KMS-11 (cell line): Measurements from ENCODE around the gene DLG2.

ENCODE experiments used
- H2AFZ ChIP-seq: fragments of 200-600 bp; sonication (generic); 2 replicates; pipeline ENCODE4 v1.6.1; 2016; ENCODE audit warnings: antibody characterized with exemption, mixed run types, low read depth
- H3K27ac ChIP-seq: fragments of 200-600 bp; sonication (generic); 2 replicates; pipeline ENCODE4 v1.6.1; 2016; ENCODE audit warnings: mild to moderate bottlenecking, mixed run types
- H3K27me3 ChIP-seq: fragments of 200-600 bp; sonication (generic); 2 replicates; pipeline ENCODE4 v1.6.1; 2017; ENCODE audit warnings: mild to moderate bottlenecking, low read depth, mixed run types, moderate library complexity; ENCODE audit not compliant: insufficient read depth
- H3K36me3 ChIP-seq: fragments of 200-600 bp; sonication (generic); 2 replicates; pipeline ENCODE4 v1.6.1; 2017; ENCODE audit warnings: mild to moderate bottlenecking, mixed run types; ENCODE audit not compliant: insufficient read depth
- H3K4me1 ChIP-seq: fragments of 200-600 bp; sonication (generic); 2 replicates; pipeline ENCODE4 v1.6.1; 2016; ENCODE audit warnings: mild to moderate bottlenecking, low read depth, mixed run types; ENCODE audit not compliant: poor library complexity, severe bottlenecking
- H3K4me2 ChIP-seq: fragments of 200-600 bp; sonication (generic); 2 replicates; pipeline ENCODE4 v1.7.0; 2016; ENCODE audit warnings: mild to moderate bottlenecking, mixed run types
- H3K4me3 ChIP-seq: fragments of 200-600 bp; sonication (generic); IDR thresholded peaks from 2 replicates; pipeline ENCODE4 v1.6.1; 2017; ENCODE audit warnings: low read depth, low read length, mixed read lengths; ENCODE audit not compliant: insufficient read depth
- H3K79me2 ChIP-seq: fragments of 200-600 bp; sonication (generic); 2 replicates; pipeline ENCODE4 v1.6.1; 2016; ENCODE audit warnings: low read depth, mixed run types; ENCODE audit not compliant: insufficient read depth
- H3K9ac ChIP-seq: fragments of 200-600 bp; sonication (generic); 2 replicates; pipeline ENCODE4 v1.6.1; 2016; ENCODE audit warnings: mild to moderate bottlenecking, mixed run types
- H4K20me1 ChIP-seq: fragments of 200-600 bp; sonication (generic); 2 replicates; pipeline ENCODE4 v1.6.1; 2016; ENCODE audit warnings: mild to moderate bottlenecking, mixed run types; ENCODE audit not compliant: insufficient read depth
- TF ChIP-seq, protein P1 (sequence below): fragments of 200-600 bp; sonication (generic); conservative IDR thresholded peaks from 2 replicates; pipeline ENCODE4 v1.6.1; 2017; ENCODE audit warnings: low read depth, mild to moderate bottlenecking, antibody characterized with exemption, low read length, moderate library complexity, mixed read lengths

DLG2 gene

DNA sequence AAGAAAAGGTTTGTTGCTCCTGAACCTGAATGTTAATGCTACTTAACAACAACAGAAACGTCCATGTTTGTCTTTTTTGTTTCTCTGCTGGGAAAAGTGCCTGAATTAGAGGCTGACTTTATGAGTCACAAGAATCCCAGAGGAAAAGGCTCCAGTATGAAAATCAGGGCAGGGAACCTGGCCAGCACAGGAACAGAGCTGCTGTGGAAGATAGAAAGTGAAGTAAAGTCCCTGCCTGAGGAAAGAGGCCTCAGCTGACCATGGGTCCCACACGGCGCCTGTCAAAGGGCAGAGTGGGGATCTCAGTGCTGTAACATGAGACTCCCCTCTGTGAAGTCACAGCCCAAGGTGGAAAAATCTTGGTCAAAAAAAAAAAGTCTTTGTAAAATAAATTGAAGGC lies 1708.7 kb downstream of the DLG2 start:
- Histone ChIP-seq H3K79me2 (no peaks in the 10 kb centered on the region), H3K4me1 (no peaks in the 10 kb centered on the region), H3K36me3 (no peaks in the 10 kb centered on the region), H3K9ac (no peak overlapping the region), H3K27ac (no peak overlapping the region), H3K27me3 (no peaks in the 10 kb centered on the region), H2AFZ (no peak overlapping the region), H3K4me2 (no peak overlapping the region), H3K4me3 (no peak overlapping the region), H4K20me1 (no peaks in the 10 kb centered on the region)
- TF ChIP-seq, protein P1, sequence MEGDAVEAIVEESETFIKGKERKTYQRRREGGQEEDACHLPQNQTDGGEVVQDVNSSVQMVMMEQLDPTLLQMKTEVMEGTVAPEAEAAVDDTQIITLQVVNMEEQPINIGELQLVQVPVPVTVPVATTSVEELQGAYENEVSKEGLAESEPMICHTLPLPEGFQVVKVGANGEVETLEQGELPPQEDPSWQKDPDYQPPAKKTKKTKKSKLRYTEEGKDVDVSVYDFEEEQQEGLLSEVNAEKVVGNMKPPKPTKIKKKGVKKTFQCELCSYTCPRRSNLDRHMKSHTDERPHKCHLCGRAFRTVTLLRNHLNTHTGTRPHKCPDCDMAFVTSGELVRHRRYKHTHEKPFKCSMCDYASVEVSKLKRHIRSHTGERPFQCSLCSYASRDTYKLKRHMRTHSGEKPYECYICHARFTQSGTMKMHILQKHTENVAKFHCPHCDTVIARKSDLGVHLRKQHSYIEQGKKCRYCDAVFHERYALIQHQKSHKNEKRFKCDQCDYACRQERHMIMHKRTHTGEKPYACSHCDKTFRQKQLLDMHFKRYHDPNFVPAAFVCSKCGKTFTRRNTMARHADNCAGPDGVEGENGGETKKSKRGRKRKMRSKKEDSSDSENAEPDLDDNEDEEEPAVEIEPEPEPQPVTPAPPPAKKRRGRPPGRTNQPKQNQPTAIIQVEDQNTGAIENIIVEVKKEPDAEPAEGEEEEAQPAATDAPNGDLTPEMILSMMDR, result no peak

GRCh38 chr11:83914995-83915394 lies 1712.1 kb downstream of the DLG2 start:
- no peaks in the 10 kb centered on the region for H3K36me3 ChIP-seq
- no peak overlapping the region for H2AFZ ChIP-seq
- no peaks in the 10 kb centered on the region for H4K20me1 ChIP-seq
- no peak overlapping the region for H3K9ac ChIP-seq
- H3K4me3 ChIP-seq, result no peak overlapping the region
- TF ChIP-seq, protein P1, result no peak
- H3K27ac ChIP-seq, result no peak overlapping the region
- no peak overlapping the region for H3K4me2 ChIP-seq
- no peaks in the 10 kb centered on the region for H3K27me3 ChIP-seq
- no peaks in the 10 kb centered on the region for H3K79me2 ChIP-seq
- no peaks in the 10 kb centered on the region for H3K4me1 ChIP-seq

DNA sequence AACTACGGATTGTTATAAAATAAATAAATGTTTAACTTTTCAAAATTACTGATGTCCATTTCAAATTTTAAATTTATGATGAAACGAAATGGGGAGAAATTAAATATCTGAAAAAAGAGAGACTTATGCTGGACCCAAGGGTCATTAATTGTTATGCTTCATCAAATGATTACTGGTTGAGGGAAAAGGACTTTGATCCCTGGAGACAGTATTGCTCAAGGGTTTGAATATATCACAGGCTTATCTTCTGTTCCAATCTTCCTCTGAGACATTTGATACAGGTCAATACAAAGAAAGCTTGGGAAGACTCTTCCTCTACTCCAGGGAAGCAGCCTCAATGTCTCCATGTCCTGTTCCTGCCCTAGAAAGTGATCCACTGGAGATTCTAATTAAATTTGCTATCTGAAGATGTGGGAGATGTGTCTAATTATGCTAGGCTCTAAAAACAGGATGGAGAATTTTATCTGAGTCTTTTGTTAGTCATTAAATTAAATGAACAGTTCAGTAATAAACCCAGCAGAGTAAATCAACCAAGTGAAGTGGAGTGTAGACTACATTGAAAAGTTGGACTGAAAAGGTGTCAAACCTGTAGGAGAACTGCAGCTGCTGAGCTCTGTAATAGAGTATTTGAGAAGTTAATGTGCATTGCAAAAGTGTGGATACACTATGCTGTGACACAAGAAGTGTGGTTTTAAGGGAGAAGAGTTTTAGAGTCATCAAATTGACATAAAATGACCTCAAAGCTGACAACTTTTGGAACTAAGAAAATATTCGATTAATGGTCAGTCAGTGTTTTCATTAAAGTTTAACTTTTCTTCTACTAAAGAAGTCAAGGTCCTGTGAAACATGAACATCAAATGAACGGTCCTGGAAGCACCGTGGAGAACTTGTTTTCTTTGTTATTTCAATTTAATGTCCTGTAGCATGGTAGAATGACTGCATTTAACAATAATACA lies 1717.3 kb downstream of the DLG2 start:
- Histone ChIP-seq H3K4me1 (no peaks in the 10 kb centered on the region), H3K27ac (no peak overlapping the region), H3K4me2 (no peak overlapping the region), H3K27me3 (no peaks in the 10 kb centered on the region), H4K20me1 (no peaks in the 10 kb centered on the region), H3K9ac (no peak overlapping the region), H3K36me3 (no peaks in the 10 kb centered on the region), H3K4me3 (no peak overlapping the region), H2AFZ (no peak overlapping the region), H3K79me2 (no peaks in the 10 kb centered on the region)
- TF ChIP-seq, protein P1, result no peak

- H3K9ac ChIP-seq, result no peak overlapping the region
- H3K4me1 ChIP-seq, result no peaks in the 10 kb centered on the region
- no peak overlapping the region for H2AFZ ChIP-seq
- no peaks in the 10 kb centered on the region for H3K79me2 ChIP-seq
- TF ChIP-seq, protein P1, result no peak
- no peaks in the 10 kb centered on the region for H4K20me1 ChIP-seq
- no peak overlapping the region for H3K4me3 ChIP-seq
- H3K27me3 ChIP-seq, result no peaks in the 10 kb centered on the region
- no peak overlapping the region for H3K4me2 ChIP-seq
- no peak overlapping the region for H3K27ac ChIP-seq
- no peaks in the 10 kb centered on the region for H3K36me3 ChIP-seq
Measured at GRCh38 chr11:83908298-83908856, 1718.8 kb downstream of the DLG2 start.
